Upper lobe of left lung (tissue), 4 donors: ENCODE measurements around the gene PAX5.

Experiments
- EP300 ChIP-seq, 4 donors: sonication (generic); formaldehyde crosslinking; IDR thresholded peaks; one replicate each; pipeline ENCODE4 v1.5.1; 2017; ENCODE audit warnings: antibody characterized with exemption in 4 of 4, control low read depth in 2 of 4
- TF ChIP-seq, protein P1 (sequence below), 6 experiments: fragments of 450-650 bp in 4 of 6; fragments of 200-600 bp in 2 of 6; sonication (generic) in 2 of 6; IDR thresholded peaks; one replicate each; pipeline ENCODE4 v1.5.1; 2016 to 2019; ENCODE audit warnings: antibody characterized with exemption in 6 of 6

DNA sequence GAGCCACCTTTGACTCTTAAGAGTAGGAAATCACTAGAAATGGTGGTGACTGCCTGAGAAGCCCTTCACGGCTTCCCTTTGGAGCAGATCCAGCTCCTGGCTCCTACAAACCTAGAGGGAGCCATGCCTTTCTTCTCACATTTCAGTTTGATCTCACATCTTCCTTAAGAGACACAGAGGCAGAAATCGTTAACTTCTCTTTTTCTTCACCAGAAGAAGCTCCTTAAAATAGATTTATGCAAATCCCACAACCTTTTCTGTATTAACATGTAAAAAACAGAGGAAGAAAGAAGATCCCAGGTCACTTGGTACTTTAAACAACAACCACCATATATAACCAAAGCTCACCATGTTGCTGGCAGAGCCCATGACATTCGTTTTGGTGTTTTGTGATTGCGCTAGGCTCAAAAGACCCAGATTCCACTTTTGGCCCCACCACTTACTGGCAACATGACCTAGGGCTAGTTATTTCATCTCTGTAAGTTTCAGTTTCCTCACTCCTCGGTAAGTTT is 29.6 kb downstream of the PAX5 start:
- TF ChIP-seq, protein P1, sequence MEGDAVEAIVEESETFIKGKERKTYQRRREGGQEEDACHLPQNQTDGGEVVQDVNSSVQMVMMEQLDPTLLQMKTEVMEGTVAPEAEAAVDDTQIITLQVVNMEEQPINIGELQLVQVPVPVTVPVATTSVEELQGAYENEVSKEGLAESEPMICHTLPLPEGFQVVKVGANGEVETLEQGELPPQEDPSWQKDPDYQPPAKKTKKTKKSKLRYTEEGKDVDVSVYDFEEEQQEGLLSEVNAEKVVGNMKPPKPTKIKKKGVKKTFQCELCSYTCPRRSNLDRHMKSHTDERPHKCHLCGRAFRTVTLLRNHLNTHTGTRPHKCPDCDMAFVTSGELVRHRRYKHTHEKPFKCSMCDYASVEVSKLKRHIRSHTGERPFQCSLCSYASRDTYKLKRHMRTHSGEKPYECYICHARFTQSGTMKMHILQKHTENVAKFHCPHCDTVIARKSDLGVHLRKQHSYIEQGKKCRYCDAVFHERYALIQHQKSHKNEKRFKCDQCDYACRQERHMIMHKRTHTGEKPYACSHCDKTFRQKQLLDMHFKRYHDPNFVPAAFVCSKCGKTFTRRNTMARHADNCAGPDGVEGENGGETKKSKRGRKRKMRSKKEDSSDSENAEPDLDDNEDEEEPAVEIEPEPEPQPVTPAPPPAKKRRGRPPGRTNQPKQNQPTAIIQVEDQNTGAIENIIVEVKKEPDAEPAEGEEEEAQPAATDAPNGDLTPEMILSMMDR (IDR thresholded peaks at IDR 0.05) = no peak
- no peak for TF ChIP-seq EP300 (IDR thresholded peaks at IDR 0.05)
